Skeletal muscle tissue (tissue), 4 donors: ENCODE measurements around the gene TRPM3. TPM values are rescaled to one million over a fixed set of nuclear protein-coding genes. Genes with fewer than 3 reads are reported as not detected.

Source experiments
- H3K27ac ChIP-seq: one replicate; pipeline ENCODE4 v1.7.0; 2013; ENCODE audit warnings: mild to moderate bottlenecking, low read depth, low read length, inconsistent platforms
- H3K27me3 ChIP-seq, 3 donors: one replicate each; pipeline ENCODE4 v1.7.0; 2013; ENCODE audit warnings: low read length in 3 of 3; ENCODE audit not compliant: control insufficient read depth in 3 of 3, insufficient read depth in 3 of 3
- H3K36me3 ChIP-seq, 3 donors: one replicate each; pipeline ENCODE4 v1.7.0; 2013; ENCODE audit warnings: low read length in 3 of 3; ENCODE audit not compliant: control insufficient read depth in 3 of 3, insufficient read depth in 3 of 3
- H3K4me1 ChIP-seq, 3 donors: one replicate each; pipeline ENCODE4 v1.7.0; 2013; ENCODE audit warnings: low read length in 3 of 3, mild to moderate bottlenecking in 3 of 3; ENCODE audit not compliant: control insufficient read depth in 3 of 3, insufficient read depth in 3 of 3
- H3K4me3 ChIP-seq, 3 donors: one replicate each; pipeline ENCODE4 v1.7.0; 2013; ENCODE audit warnings: low read length in 3 of 3
- H3K9ac ChIP-seq, 3 donors: one replicate each; pipeline ENCODE4 v1.7.0; 2013; ENCODE audit warnings: low read length in 3 of 3, mild to moderate bottlenecking in 3 of 3, moderate library complexity in 2 of 3, low read depth in 1 of 3
- H3K9me3 ChIP-seq, 3 donors: one replicate each; pipeline ENCODE4 v1.7.0; 2013; ENCODE audit warnings: low read length in 3 of 3; ENCODE audit not compliant: control insufficient read depth in 3 of 3
- total RNA-seq: library from RNA; depleted of rRNA; stranded (reverse); fragments of >200 nt; gene quantifications from one replicate; pipeline ENCODE4 v1.2.3, GENCODE V29; 2014
- donor health status: Osteomylitis.

The TRPM3 gene
- total RNA-seq, 1 donor from 2014 or later: 1.6 TPM

GRCh38 chr9:71073494-71073893 is 47.9 kb downstream of the TRPM3 start:
- no peak overlapping the region for H3K9ac ChIP-seq
- no peaks in the 10 kb centered on the region for H3K36me3 ChIP-seq
- H3K9me3 ChIP-seq: no peaks in the 10 kb centered on the region
- no peaks in the 10 kb centered on the region for H3K4me1 ChIP-seq
- H3K27ac ChIP-seq: no peak overlapping the region
- no peaks in the 10 kb centered on the region for H3K27me3 ChIP-seq
- no peak overlapping the region for H3K4me3 ChIP-seq

DNA sequence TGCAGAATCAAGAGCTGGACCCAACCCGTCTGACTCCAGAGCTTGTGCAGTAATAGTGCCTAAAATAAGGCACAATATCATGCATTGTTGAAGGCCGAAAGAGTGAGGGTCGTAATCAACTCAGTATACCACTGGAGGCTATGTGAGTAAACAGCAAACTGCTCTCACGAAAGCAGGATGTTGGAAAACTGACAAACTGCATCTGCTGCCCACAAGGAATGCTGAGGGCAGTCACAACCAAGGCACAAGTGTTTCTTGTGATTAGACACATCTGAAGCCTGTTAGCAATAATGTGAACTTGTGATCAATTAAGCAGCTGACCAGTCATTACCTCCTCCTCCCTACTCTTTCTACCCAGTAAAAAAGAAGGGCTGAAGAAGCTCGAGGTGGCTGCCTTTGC is 48.8 kb downstream of the TRPM3 start:
- H3K36me3 ChIP-seq: no peaks in the 10 kb centered on the region
- H3K9me3 ChIP-seq: no peaks in the 10 kb centered on the region
- no peak overlapping the region for H3K4me3 ChIP-seq
- no peak overlapping the region for H3K27ac ChIP-seq
- no peaks in the 10 kb centered on the region for H3K4me1 ChIP-seq
- H3K9ac ChIP-seq: no peak overlapping the region
- no peaks in the 10 kb centered on the region for H3K27me3 ChIP-seq

- Histone ChIP-seq H3K4me3 (no peak overlapping the region), H3K36me3 (no peaks in the 10 kb centered on the region), H3K4me1 (no peaks in the 10 kb centered on the region), H3K9me3 (no peaks in the 10 kb centered on the region), H3K27ac (no peak overlapping the region), H3K9ac (no peak overlapping the region), H3K27me3 (no peaks in the 10 kb centered on the region)
Measured at GRCh38 chr9:71071633-71072032, 49.8 kb downstream of the TRPM3 start.

GRCh38 chr9:71058660-71059059 is 62.8 kb downstream of the TRPM3 start:
- Histone ChIP-seq H3K4me1 (no peaks in the 10 kb centered on the region), H3K9me3 (no peaks in the 10 kb centered on the region), H3K4me3 (no peak overlapping the region), H3K27ac (no peak overlapping the region), H3K36me3 (no peaks in the 10 kb centered on the region), H3K27me3 (no peaks in the 10 kb centered on the region), H3K9ac (no peak overlapping the region)

DNA sequence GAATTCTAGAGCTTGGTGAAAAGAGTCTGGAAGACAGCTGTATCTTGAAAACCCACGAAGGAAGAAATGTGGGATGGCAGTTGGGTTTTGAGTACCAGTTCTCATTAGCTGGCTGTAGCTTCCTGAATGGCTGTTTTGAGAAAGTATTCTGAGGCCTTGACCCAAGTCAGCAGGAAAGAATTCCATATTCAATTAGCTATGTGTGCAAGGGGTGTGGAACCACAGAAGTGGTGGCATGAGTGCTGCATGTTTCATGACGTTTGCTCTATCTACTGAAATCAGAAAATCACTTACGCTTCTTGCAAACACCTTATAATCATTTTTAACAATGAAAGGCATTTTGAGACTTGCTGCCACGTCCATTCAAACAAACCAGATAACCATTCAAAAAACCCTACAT is 69.1 kb downstream of the TRPM3 start:
- Histone ChIP-seq H3K4me3 (no peak overlapping the region), H3K9me3 (no peaks in the 10 kb centered on the region), H3K27me3 (no peaks in the 10 kb centered on the region), H3K36me3 (no peaks in the 10 kb centered on the region), H3K9ac (no peak overlapping the region), H3K4me1 (no peaks in the 10 kb centered on the region), H3K27ac (no peak overlapping the region)

DNA sequence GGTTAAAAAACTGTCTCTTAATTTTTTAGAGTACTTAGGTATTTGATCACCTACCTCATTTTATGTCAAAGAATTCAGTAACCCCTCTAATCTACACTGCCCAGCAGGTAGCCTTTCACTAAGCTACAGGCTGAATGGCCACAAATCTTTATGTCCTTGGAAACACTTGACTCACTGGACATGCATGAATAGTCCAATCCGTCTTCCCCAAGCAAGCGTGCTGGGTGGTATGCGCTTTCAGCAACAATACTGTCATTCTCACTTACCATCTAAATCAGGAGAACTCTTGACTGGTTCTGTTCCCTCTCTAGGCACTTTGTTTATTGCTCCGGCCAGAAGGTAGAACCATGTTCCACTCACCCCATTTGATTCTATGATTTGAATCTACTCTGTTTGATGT is 73.1 kb downstream of the TRPM3 start:
- H3K4me1 ChIP-seq: no peaks in the 10 kb centered on the region
- H3K27me3 ChIP-seq: no peaks in the 10 kb centered on the region
- no peaks in the 10 kb centered on the region for H3K36me3 ChIP-seq
- H3K9me3 ChIP-seq: no peaks in the 10 kb centered on the region
- no peak overlapping the region for H3K4me3 ChIP-seq
- no peak overlapping the region for H3K27ac ChIP-seq
- H3K9ac ChIP-seq: no peak overlapping the region

DNA sequence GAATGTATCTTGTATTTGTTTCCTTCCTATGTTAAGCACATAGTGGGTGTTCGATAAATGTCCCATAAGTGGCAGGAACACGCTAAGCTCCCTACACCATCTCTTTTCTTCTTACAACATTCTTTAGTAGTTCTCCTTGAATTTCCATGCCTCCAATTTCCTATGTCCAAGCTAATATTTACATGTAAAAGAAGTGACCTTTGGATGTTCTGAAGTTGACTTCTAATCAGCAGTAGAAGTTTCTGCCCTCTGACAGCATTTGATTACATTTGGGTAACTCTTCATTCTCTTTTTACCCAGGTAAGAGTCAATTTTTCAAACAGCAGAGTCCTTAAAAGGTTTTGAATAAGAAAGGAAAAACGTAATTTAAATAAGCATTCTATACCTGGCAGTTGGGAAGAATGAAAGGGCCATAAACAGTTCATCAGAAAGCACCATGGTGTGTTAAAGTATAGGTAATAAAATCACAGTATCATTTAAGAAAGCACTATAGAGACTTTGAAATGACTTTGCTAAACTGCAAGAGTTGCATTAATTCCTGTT is 78.9 kb downstream of the TRPM3 start:
- H3K9ac ChIP-seq: no peak overlapping the region
- H3K4me1 ChIP-seq: no peaks in the 10 kb centered on the region
- H3K27me3 ChIP-seq: no peaks in the 10 kb centered on the region
- no peak overlapping the region for H3K4me3 ChIP-seq
- H3K36me3 ChIP-seq: no peaks in the 10 kb centered on the region
- H3K27ac ChIP-seq: no peak overlapping the region
- H3K9me3 ChIP-seq: no peaks in the 10 kb centered on the region

GRCh38 chr9:71037521-71037920 is 83.9 kb downstream of the TRPM3 start:
- Histone ChIP-seq H3K9ac (no peak overlapping the region), H3K27me3 (no peaks in the 10 kb centered on the region), H3K9me3 (no peaks in the 10 kb centered on the region), H3K4me1 (no peaks in the 10 kb centered on the region), H3K36me3 (no peaks in the 10 kb centered on the region), H3K27ac (no peak overlapping the region), H3K4me3 (no peak overlapping the region)

- Histone ChIP-seq H3K4me3 (no peak overlapping the region), H3K4me1 (no peaks in the 10 kb centered on the region), H3K27me3 (no peaks in the 10 kb centered on the region), H3K9ac (no peak overlapping the region), H3K36me3 (no peaks in the 10 kb centered on the region), H3K27ac (no peak overlapping the region), H3K9me3 (no peaks in the 10 kb centered on the region)
Measured at GRCh38 chr9:71036501-71036900, 84.9 kb downstream of the TRPM3 start.

DNA sequence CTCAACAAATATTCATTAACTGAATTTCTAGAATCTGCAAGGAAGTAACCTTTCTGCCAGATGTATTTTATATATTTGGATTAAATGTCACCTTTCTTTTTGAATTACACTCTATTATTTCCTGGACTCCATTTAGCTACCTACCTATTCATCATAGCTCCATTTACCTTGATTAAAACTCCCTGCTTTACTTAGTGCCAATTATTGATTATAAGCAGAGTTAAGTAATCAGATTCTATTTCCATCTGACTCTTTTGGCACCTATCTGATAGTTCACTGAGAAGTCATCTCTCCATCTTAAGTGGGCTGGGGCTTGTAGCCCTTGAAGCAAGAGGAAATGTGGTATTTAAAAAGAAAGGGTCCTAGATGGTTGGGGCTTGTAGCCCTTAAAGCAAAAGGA is 88.6 kb downstream of the TRPM3 start:
- Histone ChIP-seq H3K27ac (no peak overlapping the region), H3K4me3 (no peak overlapping the region), H3K27me3 (peaks cover 0 to 3% (median 0%) of the 10 kb centered on the region in 3 donors), H3K9me3 (no peaks in the 10 kb centered on the region), H3K4me1 (no peaks in the 10 kb centered on the region), H3K36me3 (no peaks in the 10 kb centered on the region), H3K9ac (no peak overlapping the region)

DNA sequence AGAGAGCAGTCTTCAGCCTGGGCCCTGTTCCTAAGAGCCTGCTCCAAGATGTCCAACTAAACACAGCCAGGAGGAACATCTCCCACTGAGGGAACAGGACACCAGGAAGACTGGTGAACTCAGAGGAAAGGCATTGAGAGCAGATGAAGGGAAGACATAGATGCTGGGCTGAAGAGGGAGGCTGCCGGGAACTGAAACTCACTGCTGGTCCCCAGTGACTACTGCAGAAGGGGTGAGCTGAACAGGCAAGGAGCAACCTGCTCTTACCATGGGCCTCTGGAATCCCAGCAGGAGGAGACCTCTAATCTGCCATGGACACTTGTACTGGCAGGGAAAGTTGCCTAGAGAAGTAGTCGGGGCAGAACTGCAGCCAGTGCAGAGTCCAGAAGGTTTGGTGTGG is 95.7 kb downstream of the TRPM3 start:
- Histone ChIP-seq H3K4me3 (no peak overlapping the region), H3K36me3 (no peaks in the 10 kb centered on the region), H3K9ac (no peak overlapping the region), H3K27ac (no peak overlapping the region), H3K9me3 (no peaks in the 10 kb centered on the region), H3K27me3 (peaks cover 0 to 8% (median 0%) of the 10 kb centered on the region in 3 donors), H3K4me1 (no peaks in the 10 kb centered on the region)
